ENCODE measurements around the gene THAP10. TPM values are rescaled to one million over a fixed set of nuclear protein-coding genes. Genes with fewer than 3 reads are reported as not detected.

Gene THAP10
- total and polyA plus RNA-seq, 9 of the 15 experiments (the other 6 are each of a cell fraction or from before 2014, with no cell fraction given) = 0.04 to 0.28 (median 0.09) TPM; not detected in 3

- Histone ChIP-seq H3K9me1 (ENCODE audit: control insufficient read depth, insufficient read depth, low read length) (no peaks in the 10 kb centered on the region), H2AFZ (ENCODE audit: low read depth, low read length) (no peak overlapping the region), H3K4me3 (no peak overlapping the region), H3K9me3 (replicated peaks; ENCODE audit: control insufficient read depth, insufficient read depth, low read depth, low read length) (no peaks in the 10 kb centered on the region), H3K9ac (ENCODE audit: insufficient read depth in 1 of 2, low read depth in 2 of 2, low read length in 2 of 2) (no peak overlapping the region), H3K36me3 (ENCODE audit: control insufficient read depth, insufficient read depth, low read length) (no peaks in the 10 kb centered on the region), H3K27me3 (ENCODE audit: control insufficient read depth in 2 of 2, insufficient read depth in 2 of 2, low read length in 2 of 2) (peaks cover 0 to 17% of the 10 kb centered on the region in 2 experiments; a peak in 2 of 5 replicates), H3K79me2 (ENCODE audit: control insufficient read depth, insufficient read depth, low read length) (no peaks in the 10 kb centered on the region), H3K4me2 (ENCODE audit: insufficient read depth, low read length) (no peak overlapping the region), H4K20me1 (replicated peaks; ENCODE audit: control insufficient read depth, insufficient read depth, low read length) (no peaks in the 10 kb centered on the region; the same call in 1 of the 2 replicates), H3K27ac (ENCODE audit: extremely low read depth, low read depth, low read length) (no peak overlapping the region), H3K4me1 (replicated peaks in 1 of 2; ENCODE audit: control insufficient read depth in 2 of 2, insufficient read depth in 2 of 2, low read length in 2 of 2) (no peaks in the 10 kb centered on the region)
- CTCF ChIA-PET (ENCODE audit: low intra/inter-chr PET ratio) = no interaction called here
- BruUV-seq (replicated peaks) = no TSS peak
- ATAC-seq (no peak), FAIRE-seq (no peak), DNase-seq (ENCODE audit: extremely low read depth in 1 of 4, low spot score in 3 of 4) (no peak)
- in situ Hi-C loops (cut with MboI) = no loop called here
- intact Hi-C loops (cut with micrococcal nuclease) = no loop called here
- WGBS (ENCODE audit: insufficient coverage, low coverage, missing lambda C conversion rate) = 0% methylated on average over 2 of the region's 2 CpGs
- POLR2A ChIA-PET = no interaction called here
- TF ChIP-seq HOXB6 (CRISPR knock-in tag; IDR thresholded peaks at IDR 0.05; ENCODE audit: borderline replicate concordance) (no peak), XRCC3 (IDR thresholded peaks at IDR 0.05) (no peak), JUN (IDR thresholded peaks at IDR 0.05; ENCODE audit: borderline replicate concordance, low read depth, low read length) (no peak), JUN (CRISPR knock-in tag; IDR thresholded peaks at IDR 0.05; ENCODE audit: borderline replicate concordance) (no peak), POLR2H (tag; IDR thresholded peaks at IDR 0.05; ENCODE audit: low read depth) (no peak), ATF4 (CRISPR knock-in tag; IDR thresholded peaks at IDR 0.05) (no peak), CXXC5 (CRISPR knock-in tag; IDR thresholded peaks at IDR 0.05) (no peak), POLR3A (IDR thresholded peaks at IDR 0.05; ENCODE audit: borderline replicate concordance, extremely low read depth, insufficient read depth, insufficient read length) (no peak), ESRRB (CRISPR knock-in tag; IDR thresholded peaks at IDR 0.05; ENCODE audit: borderline replicate concordance) (no peak), TFE3 (CRISPR knock-in tag; IDR thresholded peaks at IDR 0.05) (no peak), HMG20B (CRISPR knock-in tag; IDR thresholded peaks at IDR 0.05) (no peak)
- TF ChIP-seq, protein P1, sequence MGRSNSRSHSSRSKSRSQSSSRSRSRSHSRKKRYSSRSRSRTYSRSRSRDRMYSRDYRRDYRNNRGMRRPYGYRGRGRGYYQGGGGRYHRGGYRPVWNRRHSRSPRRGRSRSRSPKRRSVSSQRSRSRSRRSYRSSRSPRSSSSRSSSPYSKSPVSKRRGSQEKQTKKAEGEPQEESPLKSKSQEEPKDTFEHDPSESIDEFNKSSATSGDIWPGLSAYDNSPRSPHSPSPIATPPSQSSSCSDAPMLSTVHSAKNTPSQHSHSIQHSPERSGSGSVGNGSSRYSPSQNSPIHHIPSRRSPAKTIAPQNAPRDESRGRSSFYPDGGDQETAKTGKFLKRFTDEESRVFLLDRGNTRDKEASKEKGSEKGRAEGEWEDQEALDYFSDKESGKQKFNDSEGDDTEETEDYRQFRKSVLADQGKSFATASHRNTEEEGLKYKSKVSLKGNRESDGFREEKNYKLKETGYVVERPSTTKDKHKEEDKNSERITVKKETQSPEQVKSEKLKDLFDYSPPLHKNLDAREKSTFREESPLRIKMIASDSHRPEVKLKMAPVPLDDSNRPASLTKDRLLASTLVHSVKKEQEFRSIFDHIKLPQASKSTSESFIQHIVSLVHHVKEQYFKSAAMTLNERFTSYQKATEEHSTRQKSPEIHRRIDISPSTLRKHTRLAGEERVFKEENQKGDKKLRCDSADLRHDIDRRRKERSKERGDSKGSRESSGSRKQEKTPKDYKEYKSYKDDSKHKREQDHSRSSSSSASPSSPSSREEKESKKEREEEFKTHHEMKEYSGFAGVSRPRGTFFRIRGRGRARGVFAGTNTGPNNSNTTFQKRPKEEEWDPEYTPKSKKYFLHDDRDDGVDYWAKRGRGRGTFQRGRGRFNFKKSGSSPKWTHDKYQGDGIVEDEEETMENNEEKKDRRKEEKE (IDR thresholded peaks at IDR 0.05; ENCODE audit: borderline replicate concordance in 1 of 2, control insufficient read depth in 1 of 2, low read depth in 2 of 2, low read length in 1 of 2) = no peak
- TF ChIP-seq, protein P2, sequence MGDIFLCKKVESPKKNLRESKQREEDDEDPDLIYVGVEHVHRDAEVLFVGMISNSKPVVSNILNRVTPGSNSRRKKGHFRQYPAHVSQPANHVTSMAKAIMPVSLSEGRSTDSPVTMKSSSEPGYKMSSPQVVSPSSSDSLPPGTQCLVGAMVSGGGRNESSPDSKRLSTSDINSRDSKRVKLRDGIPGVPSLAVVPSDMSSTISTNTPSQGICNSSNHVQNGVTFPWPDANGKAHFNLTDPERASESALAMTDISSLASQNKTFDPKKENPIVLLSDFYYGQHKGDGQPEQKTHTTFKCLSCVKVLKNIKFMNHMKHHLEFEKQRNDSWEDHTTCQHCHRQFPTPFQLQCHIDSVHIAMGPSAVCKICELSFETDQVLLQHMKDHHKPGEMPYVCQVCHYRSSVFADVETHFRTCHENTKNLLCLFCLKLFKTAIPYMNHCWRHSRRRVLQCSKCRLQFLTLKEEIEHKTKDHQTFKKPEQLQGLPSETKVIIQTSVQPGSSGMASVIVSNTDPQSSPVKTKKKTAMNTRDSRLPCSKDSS (IDR thresholded peaks at IDR 0.05; ENCODE audit: low read depth, partially characterized antibody) = no peak
Observed at GRCh38 chr15:70834999-70835398, 57.2 kb downstream of the THAP10 start.

Data from K562 (cell line).